ENCODE measurements around the gene UBE2D4. TPM values are rescaled to one million over a fixed set of nuclear protein-coding genes. Genes with fewer than 3 reads are reported as not detected.

Gene UBE2D4
- total RNA-seq, 1 experiment from 2014 or later: 23.5 TPM

- DNase-seq (ENCODE audit: low read depth): peak; percentile 45
Measured at GRCh38 chr7:43906331-43907010, 19.8 kb upstream of the UBE2D4 start, which contains the start of gene URGCP. URGCP (minus strand) TSS chr7:43906596; CDS start chr7:43906575, 21 bp downstream.

- no peak for DNase-seq (ENCODE audit: low read depth)
Measured at GRCh38 chr7:43914795-43915194, 11.4 kb upstream of the UBE2D4 start.

- DNase-seq (ENCODE audit: low read depth): no peak
Measured at GRCh38 chr7:43915907-43916306, 10.3 kb upstream of the UBE2D4 start.

GRCh38 chr7:43921423-43921822 lies 4.8 kb upstream of the UBE2D4 start:
- DNase-seq (ENCODE audit: low read depth): no peak

- DNase-seq (ENCODE audit: low read depth): no peak
Measured at GRCh38 chr7:43922726-43923125, 3.5 kb upstream of the UBE2D4 start.

- DNase-seq (ENCODE audit: low read depth): no peak
Measured at GRCh38 chr7:43926798-43927123, 525 bp downstream of the UBE2D4 start.

- DNase-seq (ENCODE audit: low read depth): no peak
Measured at GRCh38 chr7:43927810-43928209, 1.6 kb downstream of the UBE2D4 start.

- no peak for DNase-seq (ENCODE audit: low read depth)
Measured at GRCh38 chr7:43929529-43930457, 3.6 kb downstream of the UBE2D4 start.

- no peak for DNase-seq (ENCODE audit: low read depth)
Measured at GRCh38 chr7:43931346-43931745, 5.1 kb downstream of the UBE2D4 start.

GRCh38 chr7:43933902-43934560 lies 7.8 kb downstream of the UBE2D4 start:
- DNase-seq (ENCODE audit: low read depth): no peak

- no peak for DNase-seq (ENCODE audit: low read depth)
Measured at GRCh38 chr7:43937444-43937843, 11.2 kb downstream of the UBE2D4 start.

GRCh38 chr7:43938892-43939482 lies 12.8 kb downstream of the UBE2D4 start:
- DNase-seq (ENCODE audit: low read depth): no peak

- DNase-seq (ENCODE audit: low read depth): no peak
Measured at GRCh38 chr7:43942250-43942649, 16.0 kb downstream of the UBE2D4 start.

GRCh38 chr7:43942997-43943396 lies 16.8 kb downstream of the UBE2D4 start:
- DNase-seq (ENCODE audit: low read depth): peak; percentile 16

- DNase-seq (ENCODE audit: low read depth): no peak
Measured at GRCh38 chr7:43943417-43944187, 17.4 kb downstream of the UBE2D4 start.

GRCh38 chr7:43944286-43944685 lies 18.1 kb downstream of the UBE2D4 start:
- DNase-seq (ENCODE audit: low read depth): no peak

- DNase-seq (ENCODE audit: low read depth): no peak
Measured at GRCh38 chr7:43952028-43952427, 25.8 kb downstream of the UBE2D4 start.

- no peak for DNase-seq (ENCODE audit: low read depth)
Measured at GRCh38 chr7:43953071-43953470, 26.8 kb downstream of the UBE2D4 start.

- peak; percentile 74 for DNase-seq (ENCODE audit: low read depth)
Measured at GRCh38 chr7:43954524-43955228, 28.4 kb downstream of the UBE2D4 start.

- no peak for DNase-seq (ENCODE audit: low read depth)
Measured at GRCh38 chr7:43956027-43956426, 29.8 kb downstream of the UBE2D4 start.

- DNase-seq (ENCODE audit: low read depth): no peak
Measured at GRCh38 chr7:43960933-43961332, 34.7 kb downstream of the UBE2D4 start.
